GM21381 (cell line): Measurements from ENCODE around the gene SLC39A5.
"Not testable (repeated sequence)": the region's sequence is repeated elsewhere in the genome, so short reads cannot be mapped to it uniquely, and the experiment has no call there.

Source experiments
- ATAC-seq: cut with Tn5 transposase; IDR thresholded peaks from one replicate; pipeline ENCODE4 v1.9.1; 2021; ENCODE audit warnings: mild to moderate bottlenecking, moderate library complexity; ENCODE audit not compliant: unreplicated experiment

The SLC39A5 gene

DNA sequence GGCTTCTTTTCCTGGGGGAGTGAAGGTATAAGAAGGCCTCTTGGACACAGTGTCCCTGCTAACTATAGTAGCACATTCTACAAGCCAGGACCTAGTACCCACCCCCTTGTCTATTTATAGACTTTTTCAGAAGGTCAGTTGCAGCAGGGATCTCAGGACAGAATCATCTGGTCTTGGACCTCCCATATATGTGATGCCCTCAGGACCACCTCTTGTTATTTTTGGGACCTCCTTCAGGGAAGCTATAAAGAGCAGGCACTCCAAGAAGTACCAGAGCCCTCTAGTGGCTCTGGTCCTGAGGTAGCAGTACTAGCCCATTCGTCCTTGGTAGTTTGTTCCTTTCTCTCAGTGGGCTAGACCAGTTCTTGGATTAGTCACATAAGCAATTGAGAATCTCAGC is 41.2 kb downstream of the SLC39A5 start:
- no peak for ATAC-seq

DNA sequence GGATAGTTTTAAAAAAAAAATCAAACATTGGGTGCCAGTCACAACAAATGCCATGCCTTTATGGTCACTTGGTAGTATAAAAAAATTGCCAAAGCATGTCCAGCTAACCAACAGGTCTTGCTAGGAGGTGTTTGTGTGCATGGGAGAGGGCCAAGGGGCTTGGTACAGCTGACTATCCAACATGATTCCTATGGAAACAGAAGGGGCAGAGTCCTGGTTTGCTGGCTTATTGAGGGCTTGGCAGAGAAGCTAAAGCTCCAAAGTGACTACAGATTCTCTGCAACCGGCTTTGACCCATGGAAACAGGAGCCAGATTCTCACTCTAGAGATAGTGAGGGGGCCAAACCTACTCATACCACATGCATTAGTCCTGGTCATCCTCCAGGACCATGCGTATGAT is 42.6 kb downstream of the SLC39A5 start:
- ATAC-seq, result not testable (repeated sequence)

DNA sequence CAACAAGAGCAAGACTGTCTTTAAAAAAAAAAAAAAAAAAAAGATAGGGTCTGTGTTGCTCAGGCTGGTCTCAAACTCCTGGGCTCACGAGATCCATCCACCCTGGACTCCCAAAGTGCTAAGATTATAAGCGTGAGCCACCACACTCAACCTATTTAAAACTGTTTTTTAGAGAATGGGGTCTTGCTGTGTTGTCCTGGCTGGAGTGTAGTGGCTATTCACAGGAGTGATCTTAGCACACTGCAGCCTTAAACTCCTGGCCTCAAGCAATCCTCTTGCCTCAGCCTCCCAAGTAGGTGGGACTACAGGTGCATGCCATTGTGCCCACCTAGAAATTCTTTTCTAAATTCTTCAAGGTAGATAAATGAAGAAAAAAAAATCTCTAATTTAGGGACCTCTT is 44.4 kb downstream of the SLC39A5 start:
- no peak for ATAC-seq

DNA sequence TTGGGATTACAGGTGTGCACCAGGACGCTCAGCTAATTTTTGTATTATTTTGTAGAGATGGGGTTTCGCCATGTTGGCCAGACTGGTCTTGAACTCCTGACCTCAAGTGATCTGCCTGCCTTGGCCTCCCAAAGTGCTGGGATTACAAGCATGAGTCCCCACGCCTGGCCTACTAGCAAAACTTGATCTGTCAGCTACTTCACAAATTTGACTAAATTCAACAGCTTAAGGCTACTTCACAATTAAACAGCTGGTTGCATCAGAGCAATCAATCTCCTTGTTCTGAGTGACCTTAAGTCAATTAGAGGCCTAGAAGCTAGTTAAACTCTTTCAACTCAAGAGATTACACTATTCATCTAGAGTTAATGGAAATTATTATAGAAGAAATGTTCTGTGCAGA is 49.1 kb downstream of the SLC39A5 start:
- ATAC-seq, result no peak

DNA sequence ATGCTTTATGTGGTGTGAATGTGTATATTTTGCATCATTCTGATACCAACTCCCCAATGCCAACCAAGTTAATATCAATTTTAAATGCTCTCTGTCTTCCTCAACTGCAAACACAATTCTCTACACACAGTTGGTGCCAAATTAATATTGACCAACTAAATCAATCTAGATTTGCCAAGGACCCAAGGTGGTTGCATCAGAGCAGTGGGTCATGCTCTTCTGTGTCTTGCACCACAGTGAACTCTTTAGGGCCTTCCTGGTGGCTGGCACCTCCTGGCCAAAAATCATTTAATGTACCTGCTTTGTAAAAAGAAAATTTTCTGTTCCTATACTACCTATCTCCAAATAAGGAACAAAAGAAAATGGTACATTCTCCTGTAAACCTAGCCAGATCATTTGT is 51.0 kb downstream of the SLC39A5 start:
- no peak for ATAC-seq

DNA sequence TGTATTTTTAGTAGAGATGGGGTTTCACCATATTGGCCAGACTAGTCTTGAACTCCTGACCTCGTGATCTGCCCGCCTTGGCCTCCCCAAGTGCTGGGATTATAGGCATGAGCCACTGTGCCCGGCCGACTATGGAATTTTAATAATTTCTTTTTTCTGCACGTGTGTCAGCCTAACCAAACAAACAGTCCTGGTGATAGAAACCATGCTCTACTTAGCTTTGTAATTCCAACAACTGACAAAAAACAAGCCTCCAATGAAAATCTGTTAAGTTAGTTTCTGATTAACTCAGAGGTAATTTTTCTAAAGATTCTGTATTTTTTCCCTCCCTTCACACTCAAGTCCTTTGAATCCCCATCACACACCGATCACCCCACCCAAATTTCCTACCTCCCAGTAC is 52.2 kb downstream of the SLC39A5 start:
- ATAC-seq, result no peak

DNA sequence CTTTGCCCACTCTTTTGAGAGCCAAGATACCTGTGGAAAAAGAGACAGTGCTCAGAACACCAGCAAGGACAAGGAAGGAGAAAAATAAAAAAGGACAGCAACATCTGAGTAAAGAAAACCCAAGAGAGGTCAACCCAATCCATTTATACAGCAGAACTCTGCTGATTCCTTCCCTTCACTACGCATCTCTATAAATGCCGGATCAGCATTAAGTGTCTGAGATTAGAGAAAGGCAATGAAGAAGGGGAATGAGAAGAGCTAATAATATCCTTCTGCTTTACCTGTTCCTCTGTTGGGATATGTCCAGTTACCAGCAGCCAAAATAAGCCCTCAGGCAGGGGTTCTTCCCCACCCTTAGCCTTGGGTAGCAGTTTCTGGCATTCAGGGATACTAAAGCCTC is 52.7 kb downstream of the SLC39A5 start:
- no peak for ATAC-seq

DNA sequence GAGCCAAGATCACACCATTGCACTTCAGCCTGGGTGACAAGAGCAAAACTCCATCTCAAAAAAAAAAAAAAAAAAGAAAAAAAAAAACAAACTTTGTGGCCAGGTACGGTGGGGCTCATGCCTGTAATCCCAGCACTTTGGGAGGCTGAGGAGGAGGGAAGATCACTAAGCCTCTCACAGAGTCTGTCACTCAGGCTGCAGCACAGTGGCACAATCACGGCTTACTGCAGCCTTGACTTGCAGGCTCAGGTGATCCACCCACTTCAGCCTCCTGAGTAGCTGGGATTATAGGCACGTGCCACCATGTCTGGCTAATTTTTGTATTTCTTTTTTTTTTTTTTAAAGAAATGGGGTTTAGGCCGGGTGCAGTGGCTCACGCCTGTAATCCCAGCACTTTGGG is 54.4 kb downstream of the SLC39A5 start:
- not testable (repeated sequence) for ATAC-seq

DNA sequence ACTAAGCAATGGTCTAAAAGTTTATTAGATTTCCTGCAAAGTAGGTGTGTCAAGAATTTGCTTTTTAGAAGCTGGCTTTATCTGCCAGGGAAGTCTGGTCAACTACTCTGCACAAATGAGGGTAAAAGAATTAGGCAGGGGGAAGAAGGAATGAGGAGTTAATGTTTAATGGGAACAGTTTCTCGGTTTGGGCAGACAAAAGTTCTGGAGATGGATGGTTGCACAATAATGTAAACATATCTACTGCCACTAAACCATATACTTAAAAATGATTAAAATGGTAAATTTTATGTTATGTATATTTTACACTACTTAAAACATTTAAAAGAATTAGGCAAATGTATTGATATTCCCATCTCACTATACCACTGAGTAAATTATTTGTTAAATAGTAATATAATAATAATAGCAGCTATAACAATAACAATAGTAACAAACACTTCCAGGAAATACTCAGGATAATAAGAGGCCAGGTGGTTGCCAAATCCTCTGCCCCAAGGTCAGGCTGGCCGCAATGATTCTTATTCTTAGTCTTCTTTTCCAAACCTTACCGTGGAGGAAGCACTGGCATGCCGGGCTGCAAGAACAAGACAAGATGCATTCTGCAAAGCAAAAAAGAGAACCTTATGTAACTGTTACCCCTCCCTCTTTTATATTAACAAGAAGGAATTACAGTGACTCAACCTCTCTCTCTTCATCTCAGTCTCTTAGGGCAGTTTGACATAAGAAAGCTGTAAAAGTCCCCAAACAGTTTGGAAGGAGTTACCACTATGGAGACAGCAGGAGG is 56.4 kb downstream of the SLC39A5 start:
- ATAC-seq, result no peak
